Measurements from ENCODE around the gene CHRDL2. TPM values are rescaled to one million over a fixed set of nuclear protein-coding genes. Genes with fewer than 3 reads are reported as not detected.
"Not testable (repeated sequence)": the region's sequence is repeated elsewhere in the genome, so short reads cannot be mapped to it uniquely, and the experiment has no call there.

Gene CHRDL2
- total RNA-seq, 1 donor from 2014 or later = not detected

DNA sequence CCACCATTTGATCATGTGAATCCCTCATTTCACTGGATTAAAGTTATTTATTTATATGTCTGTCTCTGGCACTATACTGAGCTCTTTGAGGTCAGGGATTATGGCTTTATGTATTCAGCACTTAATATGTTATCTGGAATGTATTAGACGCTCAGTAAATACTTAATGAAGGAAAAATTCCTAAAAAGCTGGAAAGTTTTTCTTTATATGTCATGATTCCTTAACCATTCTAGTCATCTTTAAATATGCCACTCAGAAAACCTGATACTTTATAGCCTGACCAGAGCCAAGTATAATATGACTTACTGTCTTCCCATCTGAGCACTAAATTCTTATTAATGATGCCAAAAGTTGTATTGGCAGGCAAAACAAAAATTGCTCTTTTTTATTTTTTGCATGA lies 44.5 kb upstream of the CHRDL2 start:
- TF ChIP-seq CTCF (conservative IDR thresholded peaks at IDR 0.05; ENCODE audit: low read depth, low read length) = no peak
- DNase-seq (ENCODE audit: low read depth) = no peak
- H3K4me3 ChIP-seq (ENCODE audit: low read depth, low read length) = no peak overlapping the region

GRCh38 chr11:74773476-74773875 lies 42.2 kb upstream of the CHRDL2 start:
- TF ChIP-seq CTCF (conservative IDR thresholded peaks at IDR 0.05; ENCODE audit: low read depth, low read length) = no peak
- no peak overlapping the region for H3K4me3 ChIP-seq (ENCODE audit: low read depth, low read length)
- DNase-seq (ENCODE audit: low read depth) = no peak

- no peak overlapping the region for H3K4me3 ChIP-seq (ENCODE audit: low read depth, low read length)
- no peak for DNase-seq (ENCODE audit: low read depth)
- no peak for TF ChIP-seq CTCF (conservative IDR thresholded peaks at IDR 0.05; ENCODE audit: low read depth, low read length)
These were observed 39.9 kb upstream of the CHRDL2 start for GRCh38 chr11:74771139-74771538.

DNA sequence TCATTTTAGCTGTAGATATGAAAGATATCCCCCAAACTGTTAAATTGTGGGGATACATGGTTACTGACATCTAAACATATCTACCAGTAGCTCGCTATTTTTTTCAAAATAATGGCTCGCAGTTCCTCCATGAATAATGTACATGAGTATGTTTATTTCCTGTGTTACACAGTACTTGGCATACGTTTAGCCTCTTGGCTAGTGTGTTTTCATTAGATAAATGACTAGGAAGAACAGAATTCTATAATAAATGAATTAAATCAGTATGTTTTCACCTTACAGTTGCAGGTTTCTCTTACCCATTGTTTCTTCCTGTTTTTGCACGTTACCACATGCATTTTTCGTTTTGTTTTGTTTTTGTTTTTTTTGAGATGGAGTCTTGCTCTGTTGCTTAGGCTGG lies 39.2 kb upstream of the CHRDL2 start:
- no peak for DNase-seq (ENCODE audit: low read depth)
- TF ChIP-seq CTCF (conservative IDR thresholded peaks at IDR 0.05; ENCODE audit: low read depth, low read length) = no peak

DNA sequence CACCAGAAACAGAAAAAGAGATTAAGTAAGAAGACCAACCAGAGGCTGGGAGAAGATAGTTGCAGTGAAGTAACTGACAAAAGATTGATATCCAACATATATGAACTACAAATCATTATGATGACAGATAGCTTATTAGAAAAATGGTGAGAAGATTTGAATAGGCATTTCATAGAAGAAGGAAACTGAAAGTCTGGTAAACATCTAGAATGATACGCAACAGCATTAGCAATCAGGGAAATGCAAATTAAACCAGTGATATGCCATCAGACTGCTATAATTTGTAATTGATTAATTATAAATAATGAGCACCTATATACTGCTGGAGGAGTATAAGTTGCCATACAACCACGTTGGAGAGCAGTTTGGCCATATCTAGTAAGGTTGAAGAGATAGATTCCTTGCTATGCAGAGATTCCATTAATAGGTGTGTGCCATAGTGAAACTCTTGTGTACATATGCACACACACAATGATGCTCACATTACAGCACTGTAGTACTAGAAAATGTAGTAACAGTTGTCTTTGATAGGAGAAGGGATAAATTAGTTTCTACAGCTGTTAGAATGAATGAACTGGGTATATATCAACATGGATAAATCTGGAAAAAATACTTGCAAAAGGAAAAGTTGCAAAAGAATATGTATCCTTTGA lies 38.0 kb upstream of the CHRDL2 start:
- no peak for TF ChIP-seq CTCF (conservative IDR thresholded peaks at IDR 0.05; ENCODE audit: low read depth, low read length)
- no peak for DNase-seq (ENCODE audit: low read depth)
- H3K4me3 ChIP-seq (ENCODE audit: low read depth, low read length) = no peak overlapping the region

More for the DNA sequence above, 39.2 kb upstream of the CHRDL2 start:
- H3K4me3 ChIP-seq (ENCODE audit: low read depth, low read length) = no peak overlapping the region

GRCh38 chr11:74768172-74768651 lies 37.0 kb upstream of the CHRDL2 start:
- DNase-seq (ENCODE audit: low read depth); H3K4me3 ChIP-seq (ENCODE audit: low read depth, low read length): not testable (repeated sequence)

GRCh38 chr11:74766905-74767304 lies 35.7 kb upstream of the CHRDL2 start:
- no peak overlapping the region for H3K4me3 ChIP-seq (ENCODE audit: low read depth, low read length)
- DNase-seq (ENCODE audit: low read depth) = no peak
- TF ChIP-seq CTCF (conservative IDR thresholded peaks at IDR 0.05; ENCODE audit: low read depth, low read length) = no peak

Data from epithelial cell of proximal tubule (primary cell).